ENCODE results near the gene SEC16A.

The SEC16A gene

GRCh38 chr9:136515276-136515675 is 32.4 kb upstream of the SEC16A start:
- no peak for DNase-seq (ENCODE audit: low spot score)
- TF ChIP-seq, protein P1, sequence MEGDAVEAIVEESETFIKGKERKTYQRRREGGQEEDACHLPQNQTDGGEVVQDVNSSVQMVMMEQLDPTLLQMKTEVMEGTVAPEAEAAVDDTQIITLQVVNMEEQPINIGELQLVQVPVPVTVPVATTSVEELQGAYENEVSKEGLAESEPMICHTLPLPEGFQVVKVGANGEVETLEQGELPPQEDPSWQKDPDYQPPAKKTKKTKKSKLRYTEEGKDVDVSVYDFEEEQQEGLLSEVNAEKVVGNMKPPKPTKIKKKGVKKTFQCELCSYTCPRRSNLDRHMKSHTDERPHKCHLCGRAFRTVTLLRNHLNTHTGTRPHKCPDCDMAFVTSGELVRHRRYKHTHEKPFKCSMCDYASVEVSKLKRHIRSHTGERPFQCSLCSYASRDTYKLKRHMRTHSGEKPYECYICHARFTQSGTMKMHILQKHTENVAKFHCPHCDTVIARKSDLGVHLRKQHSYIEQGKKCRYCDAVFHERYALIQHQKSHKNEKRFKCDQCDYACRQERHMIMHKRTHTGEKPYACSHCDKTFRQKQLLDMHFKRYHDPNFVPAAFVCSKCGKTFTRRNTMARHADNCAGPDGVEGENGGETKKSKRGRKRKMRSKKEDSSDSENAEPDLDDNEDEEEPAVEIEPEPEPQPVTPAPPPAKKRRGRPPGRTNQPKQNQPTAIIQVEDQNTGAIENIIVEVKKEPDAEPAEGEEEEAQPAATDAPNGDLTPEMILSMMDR (IDR thresholded peaks at IDR 0.05; ENCODE audit: extremely low read depth, missing control alignments): no peak

GRCh38 chr9:136514022-136514714 is 31.3 kb upstream of the SEC16A start:
- TF ChIP-seq, protein P1 (IDR thresholded peaks at IDR 0.05; ENCODE audit: extremely low read depth, missing control alignments): no peak
- DNase-seq (ENCODE audit: low spot score): no peak

DNA sequence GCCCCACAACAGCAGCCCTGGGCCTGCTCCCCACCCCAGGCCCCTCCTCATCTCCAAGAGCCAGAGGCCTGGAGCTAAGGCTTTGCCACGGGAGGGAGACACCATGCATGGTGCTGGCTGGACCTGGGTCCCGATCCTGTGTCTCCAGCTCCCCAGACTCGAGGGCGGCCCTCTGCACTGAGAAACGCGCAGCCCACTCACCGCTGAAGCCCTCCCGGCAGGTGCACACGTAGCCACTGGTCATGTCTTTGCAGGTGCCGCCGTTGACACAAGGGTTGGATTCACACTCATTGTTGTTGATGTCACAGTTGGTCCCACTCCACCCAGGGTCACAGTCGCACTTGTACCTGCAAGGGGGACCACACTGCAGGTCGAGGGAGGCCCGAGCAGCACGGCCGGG is 30.4 kb upstream of the SEC16A start:
- no peak for DNase-seq (ENCODE audit: low spot score)
- TF ChIP-seq, protein P1 (IDR thresholded peaks at IDR 0.05; ENCODE audit: extremely low read depth, missing control alignments): no peak

DNA sequence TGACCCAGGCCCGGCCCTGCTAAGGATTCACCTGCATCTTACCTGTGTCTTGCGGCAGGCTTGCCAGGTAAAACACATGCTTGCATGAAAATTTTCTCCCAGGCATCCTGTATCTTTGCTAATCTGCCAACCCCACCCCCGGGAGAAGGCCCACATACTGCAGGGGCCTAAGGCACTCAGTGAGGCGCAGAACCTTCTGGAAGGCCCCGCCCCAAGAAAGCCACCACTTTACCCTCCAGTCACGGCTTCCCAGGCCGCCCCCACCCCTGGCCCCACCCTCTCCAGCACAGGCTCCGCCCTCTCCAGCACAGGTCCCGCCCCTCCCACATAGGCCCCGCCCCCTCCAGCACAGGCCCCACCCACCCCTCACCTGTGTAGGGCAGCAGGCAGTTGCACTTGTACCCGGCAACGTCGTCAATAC is 29.8 kb upstream of the SEC16A start:
- DNase-seq (ENCODE audit: low spot score): peak; percentile 70
- TF ChIP-seq, protein P1 (IDR thresholded peaks at IDR 0.05; ENCODE audit: extremely low read depth, missing control alignments): no peak

DNA sequence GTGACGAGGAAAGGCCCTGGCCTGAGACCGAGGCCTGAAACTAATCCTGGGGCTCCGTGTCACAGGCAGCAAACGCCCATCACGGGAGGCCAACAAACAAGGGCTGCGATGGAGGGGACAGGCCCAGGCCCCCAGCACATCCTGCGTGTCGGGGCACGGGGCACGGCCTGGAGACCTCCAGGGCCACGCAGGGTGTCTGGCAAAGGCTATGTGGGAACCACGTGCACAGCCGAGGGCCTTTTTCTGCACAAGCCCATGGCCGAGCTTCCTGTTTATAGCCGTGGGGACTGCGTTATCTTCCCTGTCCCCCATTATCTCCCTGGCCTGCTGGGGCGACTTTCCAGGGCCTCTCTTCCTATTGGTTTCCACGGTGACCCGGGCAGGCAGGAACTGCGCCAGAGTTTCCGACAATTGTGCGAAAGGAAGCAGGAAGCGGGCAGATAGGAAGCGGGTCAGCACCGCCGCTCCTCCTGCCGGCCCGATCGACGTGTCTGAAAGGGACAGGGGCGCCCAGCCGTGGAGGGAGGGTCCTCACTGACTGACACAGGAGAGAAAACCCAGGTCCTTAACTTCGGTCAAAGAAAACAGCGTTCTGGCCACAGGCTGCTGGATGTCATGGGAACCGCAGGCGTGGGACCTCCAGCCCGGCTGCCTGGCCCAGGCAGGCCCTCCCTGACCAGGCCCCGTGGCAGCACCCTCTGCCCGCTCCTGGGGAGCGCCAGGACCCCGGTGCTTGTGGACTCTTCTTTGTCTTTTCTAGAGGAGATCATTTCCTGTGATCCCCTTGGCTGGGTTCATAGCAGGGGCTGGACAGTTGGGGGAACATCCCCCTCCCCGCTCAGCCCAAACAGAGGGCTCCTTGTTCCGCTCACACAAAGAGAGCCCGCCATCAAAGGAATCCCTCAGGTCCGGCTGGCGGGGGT is 29.1 kb upstream of the SEC16A start:
- TF ChIP-seq, protein P1 (IDR thresholded peaks at IDR 0.05; ENCODE audit: extremely low read depth, missing control alignments): no peak
- no peak for DNase-seq (ENCODE audit: low spot score)

GRCh38 chr9:136511144-136511669 is 28.4 kb upstream of the SEC16A start:
- TF ChIP-seq, protein P1 (IDR thresholded peaks at IDR 0.05; ENCODE audit: extremely low read depth, missing control alignments): no peak
- DNase-seq (ENCODE audit: low spot score): no peak

DNA sequence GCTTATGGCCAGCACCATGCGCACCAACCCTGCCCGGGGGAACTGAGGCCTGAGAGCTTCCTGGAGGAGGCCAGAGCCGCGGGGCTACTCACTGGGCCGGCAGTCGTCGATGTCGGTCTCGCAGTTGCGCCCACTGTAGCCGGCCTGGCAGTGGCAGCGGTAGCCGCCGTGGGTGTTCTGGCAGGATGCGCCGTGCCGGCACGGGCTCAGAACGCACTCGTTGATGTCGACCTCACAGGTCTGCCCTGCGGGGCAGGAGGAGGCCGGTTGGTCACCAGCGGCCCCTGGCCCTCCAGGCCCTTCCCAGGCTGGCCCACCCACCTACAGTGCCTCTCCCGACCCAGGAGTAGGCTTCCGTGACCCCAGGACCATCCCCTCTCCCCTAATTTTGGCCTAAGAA is 27.7 kb upstream of the SEC16A start:
- DNase-seq (ENCODE audit: low spot score): no peak
- TF ChIP-seq, protein P1 (IDR thresholded peaks at IDR 0.05; ENCODE audit: extremely low read depth, missing control alignments): no peak

Data from GM20000 (cell line).